IPS-18c (cell line): Measurements from ENCODE around the gene REC114.

Source experiments
- H3K4me3 ChIP-seq: 2 replicates; pipeline ENCODE4 v1.7.0; 2013; ENCODE audit warnings: low read depth, mild to moderate bottlenecking, low read length, moderate library complexity; ENCODE audit not compliant: insufficient read depth
- H3K9me3 ChIP-seq: one replicate; pipeline ENCODE4 v1.6.1; 2013; ENCODE audit warnings: mild to moderate bottlenecking, low read length, moderate library complexity; ENCODE audit not compliant: control insufficient read depth, insufficient read depth

REC114 gene

GRCh38 chr15:73605759-73606436, 162.9 kb downstream of the REC114 start:
- no peaks in the 10 kb centered on the region for H3K9me3 ChIP-seq
- no peak overlapping the region for H3K4me3 ChIP-seq

DNA sequence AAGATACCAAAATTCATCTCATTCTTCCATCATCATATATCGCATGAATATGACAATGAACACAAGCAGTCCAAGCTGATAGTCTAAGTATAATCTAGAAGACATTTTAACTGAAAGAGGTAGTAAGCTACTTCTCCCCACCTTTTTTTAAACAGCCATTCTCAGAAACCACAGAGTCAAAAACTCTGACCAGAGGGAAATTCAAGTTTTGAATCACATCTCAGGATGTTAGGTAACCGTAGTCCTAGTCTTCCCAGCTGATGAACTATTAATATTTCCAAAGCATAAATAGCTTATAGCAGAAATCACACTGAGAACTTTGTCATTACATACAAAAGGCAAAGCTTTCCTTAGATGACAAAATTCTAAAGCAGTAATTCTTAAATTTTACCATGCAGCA, 164.4 kb downstream of the REC114 start:
- no peak overlapping the region for H3K4me3 ChIP-seq

DNA sequence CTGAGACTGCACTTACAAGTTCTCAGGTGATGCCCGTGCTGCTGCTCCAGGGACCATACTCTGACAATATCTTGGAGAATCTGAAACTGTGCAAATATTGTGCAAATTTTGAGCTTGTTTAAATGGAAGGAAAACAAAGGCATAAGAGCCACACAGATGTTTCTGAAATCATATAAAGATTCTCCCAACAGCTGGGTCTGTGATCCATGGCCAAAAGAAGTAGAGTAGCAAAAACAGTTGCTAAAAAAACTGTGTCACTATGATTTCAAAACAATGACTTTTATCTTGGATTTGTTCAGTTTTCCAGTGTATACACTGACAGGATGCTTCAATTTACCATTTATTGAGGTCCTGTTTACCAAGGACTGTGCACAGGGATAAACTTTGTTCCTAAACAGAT, 164.9 kb downstream of the REC114 start:
- Histone ChIP-seq H3K4me3 (no peak overlapping the region), H3K9me3 (no peaks in the 10 kb centered on the region)

More for the DNA sequence above, 164.4 kb downstream of the REC114 start:
- H3K9me3 ChIP-seq = no peaks in the 10 kb centered on the region

DNA sequence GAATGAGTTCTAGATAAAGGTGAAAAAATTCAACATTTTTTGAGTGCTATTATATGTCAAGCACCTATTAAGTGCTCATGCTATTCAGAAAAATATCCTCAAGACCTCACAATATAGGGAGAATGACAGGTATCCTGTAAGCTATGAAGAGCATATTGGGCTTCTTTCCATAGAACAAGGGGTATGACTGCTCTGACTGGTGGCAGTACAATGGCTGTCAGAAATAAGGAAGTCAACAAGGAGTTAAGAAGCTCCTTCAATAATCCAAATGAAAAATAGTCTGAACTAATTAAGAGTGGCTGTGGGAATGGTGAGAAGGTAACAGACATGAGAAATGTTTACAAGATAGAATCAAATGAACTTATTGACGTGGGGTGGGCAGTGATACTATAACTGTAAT, 165.5 kb downstream of the REC114 start:
- Histone ChIP-seq H3K4me3 (no peak overlapping the region), H3K9me3 (no peaks in the 10 kb centered on the region)

- Histone ChIP-seq H3K4me3 (no peak overlapping the region), H3K9me3 (no peaks in the 10 kb centered on the region)
Observed at GRCh38 chr15:73608941-73609340, 166.0 kb downstream of the REC114 start.
